Stimulated activated CD8-positive, alpha-beta memory T cell treated with anti-CD3 and anti-CD28 coated beads, Interleukin-15, amount 100 ng/mL, for 1 hour (primary cell): ENCODE data around the gene EFEMP2.
"Not testable (repeated sequence)": the region's sequence is repeated elsewhere in the genome, so short reads cannot be mapped to it uniquely, and the experiment has no call there.

ENCODE experiments used
- DNase-seq: peaks from one replicate; pipeline ENCODE4 v3.0.0-alpha.2; 2020; ENCODE audit warnings: low read depth

The EFEMP2 gene

DNA sequence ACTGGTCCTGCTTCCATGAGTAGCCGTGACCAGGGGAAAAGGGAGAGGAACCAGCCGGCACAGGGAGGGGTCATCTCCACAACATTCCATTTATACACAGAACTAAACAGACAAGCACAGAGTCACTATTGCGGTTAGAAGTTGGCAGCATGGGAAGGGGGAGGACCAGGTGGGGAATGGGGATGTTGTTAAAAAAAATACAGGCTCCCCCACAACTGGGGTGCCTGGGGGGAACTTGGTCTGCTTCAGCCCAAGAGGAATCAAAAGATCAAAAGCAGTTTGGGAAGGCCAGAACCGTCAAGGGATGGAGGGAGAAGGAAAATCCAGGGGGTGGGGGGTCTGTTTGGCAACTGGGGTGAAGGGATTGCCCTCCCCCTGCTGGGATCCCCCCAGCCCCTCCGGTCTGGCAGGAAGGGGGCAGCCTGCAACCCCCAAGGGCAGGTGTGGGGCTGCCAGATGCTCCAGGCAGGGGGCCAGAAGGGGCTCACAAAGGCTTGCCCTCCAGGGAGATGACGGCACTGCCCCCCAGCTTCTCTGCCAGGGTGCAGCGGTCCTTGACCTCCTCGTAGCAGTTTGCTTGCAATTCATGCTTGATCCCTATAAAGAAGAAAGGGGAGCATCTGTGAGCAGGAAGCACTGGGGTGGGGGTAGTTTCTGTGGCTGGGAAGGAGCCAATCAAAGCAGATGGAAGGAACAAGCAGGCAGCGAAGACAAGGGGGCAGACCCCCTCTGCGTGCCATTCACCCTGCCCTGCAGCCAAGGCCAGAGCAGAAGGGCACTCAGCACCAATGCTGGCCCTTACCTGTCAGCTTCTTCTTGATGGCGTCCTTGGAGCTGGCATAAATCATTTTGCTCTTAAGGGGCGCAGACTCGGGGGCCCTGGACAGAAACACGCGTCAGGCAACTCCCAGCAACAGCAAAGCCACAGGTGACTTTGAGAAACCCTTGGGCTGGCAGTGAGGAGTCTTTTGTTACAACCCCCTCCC lies 17.5 kb downstream of the EFEMP2 start:
- DNase-seq: no peak

DNA sequence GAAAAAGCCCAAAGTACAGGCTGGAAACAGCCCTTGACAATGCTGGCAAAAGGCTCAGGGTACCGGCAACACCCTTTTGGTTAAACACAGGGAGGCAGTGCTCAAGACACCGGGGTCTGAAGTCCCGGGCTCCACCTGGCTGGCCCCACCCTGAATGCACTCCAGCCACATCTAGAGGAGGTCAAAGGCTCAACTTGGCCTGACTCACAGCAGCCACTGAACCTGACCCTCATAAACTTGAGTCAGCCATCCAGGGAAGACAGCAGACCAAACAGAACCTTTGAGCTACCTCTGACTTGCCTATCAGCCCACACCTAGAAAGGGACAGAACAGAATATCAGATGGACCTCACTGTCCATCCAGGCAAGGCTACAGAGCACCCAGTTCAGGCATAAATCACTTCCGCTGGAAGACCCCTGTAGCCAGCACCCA lies 18.4 kb downstream of the EFEMP2 start:
- DNase-seq: no peak

DNA sequence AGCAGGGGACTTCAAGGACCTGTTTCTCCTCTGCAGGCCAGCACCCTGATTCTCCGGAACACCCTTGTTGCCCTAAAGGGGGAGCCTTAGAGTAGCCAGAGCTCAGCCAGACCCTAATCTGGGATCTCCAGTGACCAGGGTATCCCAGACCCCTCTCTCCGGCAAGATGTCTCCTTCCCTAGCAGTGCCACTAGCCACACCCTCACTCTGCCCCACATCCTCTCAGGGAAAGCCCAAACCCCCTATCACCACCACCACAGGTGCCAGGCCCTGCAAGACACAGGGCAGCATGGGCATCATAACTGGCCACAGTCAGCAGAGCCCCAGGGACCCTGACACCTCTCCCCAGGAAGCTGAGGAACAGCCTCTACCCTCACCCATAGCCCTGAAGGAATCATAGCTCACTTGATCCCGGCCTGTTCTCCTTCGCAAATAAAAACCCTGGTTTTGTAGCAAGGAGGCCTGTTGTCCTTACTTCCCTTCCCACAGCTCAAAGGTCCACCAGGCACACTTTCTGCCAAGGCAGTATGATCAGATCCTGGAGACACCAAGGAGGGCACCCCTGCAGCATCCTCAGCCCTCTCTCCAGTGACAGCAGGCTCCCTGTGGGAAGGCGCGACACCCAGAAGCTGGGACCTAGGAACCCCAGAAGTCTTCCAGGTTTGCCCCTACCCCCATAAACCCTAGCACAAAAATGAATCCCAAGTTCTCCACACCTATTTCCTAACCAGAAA lies 19.2 kb downstream of the EFEMP2 start:
- DNase-seq: no peak

DNA sequence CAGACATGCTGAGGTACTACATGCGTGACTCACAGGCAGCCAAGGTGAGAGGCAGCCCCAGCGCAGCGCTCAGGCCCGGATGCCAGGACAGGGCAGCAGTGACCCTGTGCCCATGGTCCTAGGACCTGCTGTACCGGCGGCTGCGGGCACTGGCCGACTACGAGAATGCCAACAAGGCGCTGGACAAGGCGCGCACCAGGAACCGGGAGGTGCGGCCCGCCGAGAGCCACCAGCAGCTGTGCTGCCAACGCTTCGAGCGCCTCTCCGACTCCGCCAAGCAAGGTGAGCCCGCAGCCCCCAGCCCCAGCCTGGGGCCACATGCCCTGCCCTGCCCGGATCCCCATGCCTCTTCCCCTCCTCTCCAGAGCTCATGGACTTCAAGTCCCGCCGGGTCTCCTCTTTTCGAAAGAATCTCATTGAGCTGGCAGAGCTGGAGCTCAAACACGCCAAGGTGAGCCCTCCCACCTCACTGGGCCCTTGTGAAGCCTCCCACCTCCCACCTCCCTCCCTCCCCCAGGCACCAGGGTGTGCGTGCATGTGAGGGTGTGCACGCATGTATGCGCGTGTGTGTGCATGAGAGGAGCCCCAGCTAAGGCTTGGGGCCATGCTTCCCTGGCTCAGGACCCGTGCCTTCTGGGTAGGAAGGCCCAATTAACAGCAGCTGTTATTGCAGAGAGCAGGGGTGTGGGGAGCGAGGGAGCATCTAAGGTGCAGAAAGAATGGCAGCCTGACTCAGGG lies 19.9 kb downstream of the EFEMP2 start:
- DNase-seq: no peak

DNA sequence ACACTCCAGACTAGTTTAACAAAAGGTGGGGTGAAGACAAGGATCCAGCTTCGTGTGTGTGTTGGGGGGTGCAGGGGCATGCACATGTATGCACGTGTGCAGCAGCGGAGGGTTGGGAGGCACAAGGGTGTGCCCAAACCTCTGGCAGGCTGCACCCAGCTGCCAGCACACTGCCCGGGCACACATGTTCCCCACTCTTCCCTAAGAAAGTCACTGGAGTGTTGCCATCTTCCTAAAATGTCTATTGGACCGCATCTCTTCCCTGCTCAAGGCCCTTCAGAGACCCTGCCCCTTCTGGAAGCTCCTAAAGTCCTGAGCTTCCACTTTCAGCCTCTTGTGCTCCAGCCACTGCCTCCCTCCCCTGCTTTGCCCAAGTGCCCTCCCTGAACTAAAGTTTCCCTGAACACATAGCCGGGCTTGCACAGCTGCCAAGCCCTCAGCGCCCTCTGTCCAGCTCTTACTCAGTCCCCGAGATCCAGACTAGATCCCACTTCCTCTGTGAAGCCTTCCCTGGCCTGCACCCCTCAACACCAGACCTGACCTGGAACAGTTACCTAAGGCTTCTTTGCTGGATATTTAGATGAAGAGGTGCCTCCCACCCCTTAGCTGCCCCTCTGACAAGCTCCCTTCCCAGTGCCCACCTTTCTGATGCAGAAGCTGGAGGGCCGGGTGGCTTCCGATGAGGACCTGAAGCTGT lies 20.6 kb downstream of the EFEMP2 start:
- no peak for DNase-seq

DNA sequence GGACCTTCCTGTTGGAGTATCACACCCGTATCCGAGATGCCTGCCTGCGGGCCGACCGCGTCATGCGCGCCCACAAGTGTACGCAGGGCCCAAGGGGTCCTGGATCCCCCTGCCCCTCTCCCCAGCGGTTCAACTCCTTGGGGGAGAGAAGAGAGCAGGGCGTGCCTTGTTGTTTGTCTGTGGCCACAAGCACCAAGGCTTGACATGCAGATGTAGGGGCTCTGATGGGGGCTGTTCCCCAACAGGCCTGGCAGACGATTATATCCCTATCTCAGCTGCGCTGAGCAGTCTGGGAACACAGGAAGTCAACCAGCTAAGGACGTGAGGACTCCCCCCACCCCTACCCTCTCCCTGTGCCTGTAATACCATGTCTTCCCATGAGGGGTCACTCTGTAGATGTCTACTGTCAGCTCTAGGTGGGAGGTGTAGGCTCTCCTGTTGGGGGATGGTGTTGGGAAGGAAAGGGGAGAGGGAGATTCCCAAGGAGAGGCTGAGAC lies 21.5 kb downstream of the EFEMP2 start:
- DNase-seq: no peak

DNA sequence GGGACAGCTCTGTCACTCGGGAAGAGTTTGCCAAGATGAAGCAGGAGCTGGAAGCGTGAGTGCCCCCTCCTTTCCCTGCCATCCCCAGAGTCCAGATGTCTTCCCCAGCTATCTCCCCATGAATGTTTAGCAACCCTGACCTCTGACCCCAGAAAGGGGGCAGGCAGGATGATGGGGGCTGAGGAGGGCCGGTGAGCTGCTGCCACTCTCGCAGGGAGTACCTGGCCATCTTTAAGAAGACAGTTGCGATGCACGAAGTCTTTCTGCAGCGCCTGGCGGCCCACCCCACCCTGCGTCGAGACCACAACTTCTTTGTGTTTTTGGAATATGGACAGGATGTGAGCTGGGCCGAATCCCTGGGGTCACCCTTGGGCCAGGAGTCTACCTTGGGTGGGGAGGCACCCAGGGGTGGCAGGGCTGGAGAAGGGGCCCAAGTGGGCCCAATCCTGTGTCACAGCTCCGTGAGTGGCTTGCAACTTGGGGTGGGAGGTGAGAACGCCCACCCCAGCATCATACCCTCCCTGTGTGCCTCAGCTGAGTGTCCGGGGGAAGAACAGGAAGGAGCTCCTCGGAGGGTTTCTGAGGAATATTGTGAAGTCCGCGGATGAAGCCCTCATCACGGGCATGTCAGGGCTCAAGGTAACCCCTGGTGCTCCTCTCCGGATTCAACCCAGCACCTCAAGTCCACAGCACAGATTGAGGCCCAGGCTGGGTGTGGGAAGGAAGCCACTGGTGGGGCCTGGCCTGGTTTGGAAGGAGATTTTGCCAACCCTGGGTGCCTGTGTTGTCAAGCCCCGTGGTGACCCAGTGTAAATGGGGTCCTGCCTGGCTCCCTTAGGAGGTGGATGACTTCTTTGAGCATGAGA lies 22.1 kb downstream of the EFEMP2 start:
- DNase-seq: no peak

DNA sequence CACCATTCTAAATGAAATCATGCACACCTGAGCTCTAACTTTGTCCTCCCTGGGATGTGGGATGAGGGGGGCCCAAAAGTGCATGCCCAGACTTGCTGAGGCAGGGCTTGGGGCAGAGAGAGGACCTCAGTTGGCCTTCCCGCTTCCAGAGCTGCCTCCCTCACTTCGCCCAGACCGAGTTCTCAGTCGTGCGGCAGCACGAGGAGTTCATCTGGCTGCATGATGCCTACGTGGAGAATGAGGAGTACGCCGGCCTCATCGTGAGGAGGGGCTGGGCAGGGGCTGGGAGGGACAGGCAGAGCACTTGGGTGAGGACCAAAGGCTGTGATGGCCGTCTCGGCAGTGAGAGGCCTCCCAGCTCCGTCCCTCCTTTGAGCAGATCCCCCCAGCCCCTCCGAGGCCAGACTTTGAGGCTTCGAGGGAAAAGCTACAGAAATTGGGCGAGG lies 22.8 kb downstream of the EFEMP2 start:
- DNase-seq: no peak

DNA sequence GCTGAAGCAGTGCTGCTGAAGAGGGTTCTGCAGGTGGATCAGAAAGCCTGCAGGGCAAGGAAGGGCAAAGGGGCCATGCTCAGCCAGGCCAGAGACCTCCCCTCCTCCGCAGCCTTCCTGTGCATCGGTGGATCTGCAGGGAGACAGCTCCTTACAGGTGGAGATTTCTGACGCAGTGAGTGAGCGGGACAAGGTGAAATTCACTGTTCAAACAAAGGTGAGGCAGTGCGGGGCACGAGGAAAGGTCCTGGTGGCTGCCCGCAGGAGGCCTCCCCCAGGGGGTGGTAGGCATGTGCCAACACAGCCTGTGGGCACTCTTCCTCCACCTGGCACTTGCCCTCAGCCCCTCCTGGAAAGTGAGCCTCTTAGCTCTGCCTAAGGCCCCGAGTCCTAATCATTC lies 23.2 kb downstream of the EFEMP2 start:
- DNase-seq: no peak

DNA sequence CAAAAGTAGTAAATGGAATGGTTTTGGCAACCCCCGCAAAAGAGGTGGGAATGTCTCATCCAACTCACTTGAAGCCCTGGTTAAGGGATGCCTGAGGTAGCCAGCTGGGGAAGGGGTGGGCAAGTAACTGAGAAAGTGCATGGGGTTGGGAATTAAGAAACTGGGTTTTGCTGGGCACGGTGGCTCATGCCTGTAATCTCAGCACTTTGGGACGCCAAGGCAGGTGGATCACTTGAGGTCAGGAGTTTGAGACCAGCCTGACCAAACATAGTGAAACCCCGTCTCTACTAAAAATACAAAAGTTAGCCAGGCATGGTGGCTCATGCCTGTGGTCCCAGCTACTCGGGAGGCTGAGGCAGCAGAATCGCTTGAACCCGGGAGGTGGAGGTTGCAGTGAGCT lies 23.9 kb downstream of the EFEMP2 start:
- DNase-seq: not testable (repeated sequence)

DNA sequence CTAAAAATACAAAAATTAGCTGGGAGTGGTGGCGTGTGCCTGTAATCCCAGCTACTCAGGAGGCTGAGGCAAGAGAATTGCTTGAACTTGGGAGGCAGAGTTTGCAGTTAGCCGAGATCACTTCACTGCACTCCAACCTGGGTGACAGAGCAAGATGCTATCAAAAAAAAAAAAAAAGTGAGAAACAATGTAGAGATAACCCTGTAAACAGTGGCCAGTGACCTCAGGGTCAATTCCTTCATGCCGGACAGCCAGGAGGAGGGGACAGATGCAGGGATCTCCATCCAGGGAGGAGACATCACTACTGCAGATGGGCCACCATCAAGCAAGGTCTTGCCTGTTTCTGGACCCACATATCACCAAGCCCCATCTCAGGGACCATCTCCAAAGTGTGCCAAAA lies 24.9 kb downstream of the EFEMP2 start:
- DNase-seq: no peak

DNA sequence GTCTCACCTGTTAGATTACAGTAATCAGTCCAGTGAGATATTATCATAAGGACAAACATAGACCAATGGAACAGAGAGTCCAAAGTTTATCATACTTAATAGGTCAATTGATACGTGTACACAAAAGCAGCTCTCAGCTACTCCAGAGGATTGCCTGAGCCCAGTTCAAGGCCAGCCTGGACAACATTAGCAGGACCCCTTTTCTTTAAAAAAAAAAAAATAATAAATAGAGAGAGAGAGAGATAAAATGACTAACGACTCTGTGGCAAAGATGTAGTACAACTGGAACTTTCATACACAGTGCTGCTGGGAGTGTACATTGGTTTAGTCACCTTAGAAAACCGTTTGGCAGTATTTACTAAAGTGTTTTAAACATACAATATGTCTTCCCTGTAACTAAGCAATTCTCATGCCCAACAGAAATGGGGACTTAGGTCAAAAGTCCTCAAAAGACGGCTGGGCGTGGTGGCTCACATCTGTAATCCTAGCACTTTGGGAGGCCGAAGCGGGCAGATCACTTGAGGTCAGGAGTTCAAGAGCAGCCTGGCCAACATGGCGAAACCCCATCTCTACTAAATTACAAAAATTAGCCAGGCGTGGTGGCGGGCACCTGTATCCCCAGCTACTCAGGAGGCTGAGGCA lies 28.2 kb downstream of the EFEMP2 start:
- no peak for DNase-seq

DNA sequence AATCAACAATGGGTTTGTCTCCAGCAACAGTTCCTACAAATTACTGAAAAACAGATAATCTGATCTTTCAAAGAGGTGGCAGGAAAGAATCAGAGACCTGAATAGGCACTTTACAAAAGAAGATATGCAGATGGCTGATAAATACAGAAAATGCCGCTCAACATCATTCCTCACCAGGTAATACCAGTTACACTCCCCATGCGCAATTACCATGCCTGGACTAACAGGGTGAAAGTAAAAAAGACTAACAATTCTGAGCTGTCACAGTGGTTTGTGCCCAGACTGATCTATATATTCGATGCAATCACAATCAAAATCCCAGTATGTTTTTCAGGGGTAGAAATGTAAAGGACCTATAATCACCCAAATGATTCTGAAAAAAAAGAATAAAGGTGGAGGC lies 28.8 kb downstream of the EFEMP2 start:
- DNase-seq: no peak

DNA sequence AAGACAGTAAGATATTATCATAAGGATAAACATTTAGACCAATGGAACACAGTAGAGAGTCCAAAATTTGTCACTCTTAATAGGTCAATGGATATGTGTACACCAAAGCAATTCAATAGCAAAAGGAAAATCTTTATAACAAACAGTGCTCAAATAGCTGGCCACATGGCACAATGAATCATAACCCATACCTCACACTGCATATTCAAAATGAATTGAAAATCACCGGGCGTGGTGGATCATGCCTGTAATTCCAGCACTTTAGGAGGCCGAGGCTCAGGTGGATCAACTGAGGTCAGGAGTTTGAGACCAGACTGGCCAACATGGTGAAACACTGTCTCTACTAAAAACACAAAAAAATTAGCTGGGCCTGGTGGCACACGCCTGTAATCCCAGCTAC lies 30.5 kb downstream of the EFEMP2 start:
- DNase-seq: no peak

DNA sequence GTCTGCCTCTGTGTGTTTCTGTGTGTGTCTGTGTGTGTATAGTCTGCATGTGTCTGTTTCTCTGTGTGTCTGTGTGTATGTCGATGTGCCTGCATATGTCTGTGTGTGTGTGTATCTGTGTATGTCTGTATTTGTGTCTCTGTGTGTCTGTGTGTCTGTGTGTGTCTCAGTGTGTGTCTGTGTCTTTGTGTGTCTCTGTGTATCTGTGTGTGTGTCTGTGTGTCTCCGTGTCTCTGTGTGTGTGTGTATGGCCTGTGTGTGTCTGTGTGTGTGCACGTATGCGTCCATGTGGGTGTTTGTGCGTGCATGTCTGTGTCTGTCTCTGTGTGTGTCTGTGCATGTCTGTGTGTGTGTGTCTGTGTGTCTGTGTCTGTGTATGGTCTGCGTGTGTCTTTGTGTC lies 38.4 kb downstream of the EFEMP2 start:
- DNase-seq: no peak

DNA sequence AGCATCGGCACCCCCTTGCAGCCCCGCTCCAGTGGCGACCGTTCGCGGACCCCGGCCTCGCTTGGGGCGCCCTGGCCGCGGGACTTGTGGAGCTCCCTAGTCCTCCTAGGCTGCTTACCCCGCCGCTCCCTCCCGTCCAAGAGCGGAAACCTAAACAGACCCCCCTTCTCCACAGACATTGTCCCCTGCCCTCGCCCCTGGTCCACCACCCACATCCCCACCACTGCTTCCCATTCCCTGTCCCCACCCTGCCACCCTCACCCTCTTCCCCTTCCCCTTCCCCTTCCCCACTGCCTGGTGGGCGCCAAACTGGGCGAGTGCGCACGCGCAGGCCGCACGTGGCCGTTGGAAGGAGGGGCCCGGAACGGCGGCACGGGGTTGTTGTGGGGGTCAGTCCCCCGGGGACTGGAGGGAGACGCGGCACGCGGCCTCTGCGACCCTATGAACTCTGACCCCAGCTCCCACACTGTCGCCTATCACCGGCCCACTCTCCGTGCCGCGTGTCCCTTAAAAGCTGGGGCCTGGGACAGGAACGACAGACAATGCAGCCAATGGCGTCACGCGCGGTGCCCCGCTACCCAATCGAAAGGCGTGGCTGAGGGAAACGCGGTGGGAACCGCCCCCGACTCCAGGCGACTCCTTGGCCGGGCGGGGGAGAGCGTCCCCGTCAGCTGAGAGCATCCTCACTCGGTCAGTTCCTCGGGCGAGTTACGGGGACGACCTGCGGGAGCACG lies 39.1 kb downstream of the EFEMP2 start, which contains the start of gene SNX32:
Gene SNX32 (plus strand): TSS at position 667 of the 734 bp plus-strand sequence. CDS start 103 bp downstream, outside the sequence.
- DNase-seq: peak; percentile 91

DNA sequence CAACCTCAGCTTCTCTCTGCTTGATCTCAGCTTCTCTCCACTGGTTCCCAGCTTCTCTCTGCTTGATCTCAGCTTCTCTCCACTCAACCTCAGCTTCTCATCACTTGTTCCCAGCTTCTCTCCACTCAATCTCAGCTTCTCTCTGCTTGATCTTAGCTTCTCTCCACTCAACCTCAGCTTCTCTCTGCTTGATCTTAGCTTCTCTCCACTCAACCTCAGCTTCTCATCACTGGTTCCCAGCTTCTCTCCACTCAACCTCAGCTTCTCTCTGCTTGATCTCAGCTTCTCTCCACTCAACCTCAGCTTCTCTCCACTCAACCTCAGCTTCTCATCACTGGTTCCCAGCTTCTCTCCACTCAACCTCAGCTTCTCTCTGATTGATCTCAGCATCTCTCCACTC lies 40.4 kb downstream of the EFEMP2 start:
- not testable (repeated sequence) for DNase-seq

DNA sequence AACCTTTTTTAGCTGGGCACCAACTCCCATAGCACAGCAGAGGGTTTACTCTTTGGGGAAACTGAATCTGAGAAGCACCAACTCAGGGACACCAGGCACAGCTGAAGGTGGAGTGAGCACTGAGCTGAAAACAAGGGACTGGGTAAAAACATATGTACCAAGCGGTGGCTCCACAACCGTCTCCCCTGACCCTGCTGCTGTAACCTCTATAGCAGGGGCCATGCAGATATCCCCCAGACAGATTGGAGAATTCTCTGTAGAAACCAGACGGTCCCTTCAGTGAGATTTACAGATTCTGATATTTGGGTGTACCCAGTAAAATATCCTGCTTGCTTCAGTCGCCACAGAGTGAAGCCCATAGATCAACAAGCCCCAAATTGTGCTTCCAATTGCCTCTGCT lies 43.1 kb downstream of the EFEMP2 start:
- no peak for DNase-seq
